Endothelial cell of umbilical vein (primary cell): ENCODE results near the gene LYRM7. TPM values are rescaled to one million over a fixed set of nuclear protein-coding genes. Genes with fewer than 3 reads are reported as not detected.

Source experiments
- BruUV-seq: library from RNA; stranded (reverse); fragments of 400-500 nt; replicated peaks from 2 replicates; lab custom pipeline; 2021; lab: Mats Ljungman, UMichigan
- CTCF ChIA-PET: fragments of 300-600, 350-600 bp; sonication (Branson Sonifier 250); formaldehyde crosslinking; loops from one replicate; lab custom pipeline; 2021; ENCODE audit warnings: antibody characterized with exemption, inconsistent platforms; lab: Charles Lee
- POLR2A ChIA-PET: fragments of 300-600, 350-600 bp; sonication (Branson Sonifier 250); formaldehyde crosslinking; loops from one replicate; lab custom pipeline; 2021; ENCODE audit warnings: antibody characterized with exemption, inconsistent platforms; lab: Charles Lee
- DNase-seq: peaks from one replicate; pipeline ENCODE4 v3.0.0-alpha.2; 2011; ENCODE audit warnings: low read depth, low spot score
- FAIRE-seq: peaks from 2 replicates; lab custom pipeline; 2011; peaks lifted over from hg19 to GRCh38; lab: Jason Lieb, UNC
- H2AFZ ChIP-seq: 2 replicates; pipeline ENCODE4 v1.6.0; 2012; ENCODE audit warnings: low read depth, low read length, control low read depth, inconsistent platforms
- H3K27ac ChIP-seq: 2 replicates; pipeline ENCODE4 v1.5.1; 2011; ENCODE audit warnings: low read depth, mild to moderate bottlenecking, control low read depth, low read length, moderate library complexity; ENCODE audit not compliant: insufficient read depth
- H3K27me3 ChIP-seq, 2 experiments: 2 replicates each; pipeline versions ENCODE4 v1.6.0 to v1.6.1; 2011; ENCODE audit warnings: low read length in 2 of 2, mixed read lengths in 1 of 2; ENCODE audit not compliant: control insufficient read depth in 2 of 2, insufficient read depth in 2 of 2
- H3K36me3 ChIP-seq, 2 experiments: 2 replicates in 1 of 2; 3 replicates in 1 of 2; pipeline ENCODE4 v1.5.1; 2011; ENCODE audit warnings: low read length in 2 of 2, mild to moderate bottlenecking in 1 of 2, moderate library complexity in 1 of 2; ENCODE audit not compliant: control insufficient read depth in 2 of 2, insufficient read depth in 2 of 2; ENCODE audit errors: extremely low read depth in 1 of 2
- H3K4me1 ChIP-seq: 3 replicates; pipeline ENCODE4 v1.5.1; 2011; ENCODE audit warnings: mild to moderate bottlenecking, low read length; ENCODE audit not compliant: control insufficient read depth, insufficient read depth; ENCODE audit errors: extremely low read depth
- H3K4me2 ChIP-seq: 2 replicates; pipeline ENCODE4 v1.6.1; 2011; ENCODE audit warnings: low read length, control low read depth, mixed read lengths; ENCODE audit not compliant: insufficient read depth
- H3K4me3 ChIP-seq, 3 experiments: fragments of 200-600 bp in 1 of 3; sonication (generic), shearing (Covaris generic) in 1 of 3; replicated peaks in 1 of 3; 2 replicates each; pipeline ENCODE4 v1.5.1; 2011 to 2016; ENCODE audit warnings: control low read depth in 3 of 3, low read length in 3 of 3, mild to moderate bottlenecking in 2 of 3, inconsistent platforms in 1 of 3, low read depth in 1 of 3, moderate library complexity in 1 of 3; ENCODE audit not compliant: insufficient read depth in 1 of 3
- H3K79me2 ChIP-seq: 2 replicates; pipeline ENCODE4 v1.6.0; 2012; ENCODE audit warnings: low read length, inconsistent platforms; ENCODE audit not compliant: control insufficient read depth, insufficient read depth
- H3K9ac ChIP-seq: replicated peaks from 2 replicates; pipeline ENCODE3; 2011; ENCODE audit warnings: low read length, control low read depth; ENCODE audit not compliant: insufficient read depth; ENCODE audit errors: extremely low read depth
- H3K9me1 ChIP-seq: replicated peaks from 3 replicates; pipeline ENCODE4 v1.6.0; 2011; ENCODE audit warnings: mild to moderate bottlenecking, low read length; ENCODE audit not compliant: control insufficient read depth, insufficient read depth; ENCODE audit errors: extremely low read depth
- H3K9me3 ChIP-seq: replicated peaks from 2 replicates; pipeline ENCODE4 v1.5.1; 2012; ENCODE audit warnings: low read length, inconsistent platforms; ENCODE audit not compliant: control insufficient read depth, insufficient read depth
- H4K20me1 ChIP-seq: replicated peaks from 2 replicates; pipeline ENCODE3; 2011; ENCODE audit warnings: mild to moderate bottlenecking, low read length; ENCODE audit not compliant: control insufficient read depth, insufficient read depth; ENCODE audit errors: extremely low read depth
- CTCF ChIP-seq, 2 donors: IDR thresholded peaks; 1 replicate in 1 of 2; 2 replicates in 1 of 2; pipeline ENCODE4 v1.5.1; 2011; ENCODE audit warnings: low read length in 2 of 2, mild to moderate bottlenecking in 2 of 2, moderate library complexity in 2 of 2, control low read depth in 1 of 2, inconsistent platforms in 1 of 2, low read depth in 1 of 2; ENCODE audit not compliant: insufficient read depth in 1 of 2; ENCODE audit errors: extremely low read depth in 1 of 2
- EZH2 ChIP-seq: IDR thresholded peaks from 2 replicates; pipeline ENCODE4 v1.6.1; 2012; ENCODE audit warnings: borderline replicate concordance, low read depth, mild to moderate bottlenecking, moderate library complexity, low read length, inconsistent platforms; ENCODE audit not compliant: severe bottlenecking
- FOS ChIP-seq: IDR thresholded peaks from 2 replicates; pipeline ENCODE4 v1.6.1; 2011; ENCODE audit warnings: mild to moderate bottlenecking, low read length, moderate library complexity, borderline replicate concordance; ENCODE audit not compliant: insufficient read depth
- GATA2 ChIP-seq: IDR thresholded peaks from 2 replicates; pipeline ENCODE4 v1.7.0; 2011; ENCODE audit warnings: low read depth, mild to moderate bottlenecking, moderate library complexity, mixed read lengths, low read length; ENCODE audit not compliant: insufficient read length, insufficient read depth
- JUN ChIP-seq: IDR thresholded peaks from 2 replicates; pipeline ENCODE4 v1.6.1; 2011; ENCODE audit warnings: borderline replicate concordance, low read depth; ENCODE audit not compliant: insufficient read length, insufficient read depth
- MAX ChIP-seq: IDR thresholded peaks from 2 replicates; pipeline ENCODE4 v1.6.1; 2011; ENCODE audit not compliant: insufficient read depth, insufficient read length
- MYC ChIP-seq: IDR thresholded peaks from one replicate; pipeline ENCODE4 v1.6.1; 2011; ENCODE audit warnings: mild to moderate bottlenecking, low read depth, low read length
- POLR2A ChIP-seq: IDR thresholded peaks from 2 replicates; pipeline ENCODE4 v1.6.1; 2012; ENCODE audit warnings: low read depth, mild to moderate bottlenecking, control low read depth, low read length
- POLR2AphosphoS5 ChIP-seq: IDR thresholded peaks from 2 replicates; pipeline ENCODE4 v1.6.1; 2012; ENCODE audit warnings: low read depth, mild to moderate bottlenecking, control low read depth, low read length, moderate library complexity; ENCODE audit not compliant: insufficient read depth
- dilution Hi-C: fragments of 300-500 bp; cut with MboI; formaldehyde crosslinking; loops from one replicate; pipeline ENCODE4 v1.15.0; 2019; ENCODE audit warnings: low sequenced_read_pairs; ENCODE audit not compliant: extremely low pct_ligation_motif_present
- intact Hi-C: fragments of 100-400 bp; cut with micrococcal nuclease; formaldehyde crosslinking; loops from one replicate; pipeline ENCODE4 v1.10.0; 2022
- polyA plus RNA-seq, 4 experiments: library from polyadenylated mRNA; depleted of rRNA in 3 of 4; stranded (reverse) in 3 of 4; unstranded in 1 of 4; fragments of >200 nt; gene quantifications; 2 replicates each; pipeline versions ENCODE4 v1.2.1 to v1.2.3, GENCODE V29; 2011 to 2012; ENCODE audit warnings: missing spikeins in 1 of 4
- total RNA-seq: library from RNA; stranded (reverse); gene quantifications from 2 replicates; pipeline ENCODE4 v1.2.3, GENCODE V29; 2021

LYRM7 gene
- total and polyA plus RNA-seq, 2 donors (not counting 3 experiments of a cell fraction or from before 2014, with no cell fraction given) = 0.88 to 7.5 TPM

GRCh38 chr5:131223751-131224386 is 53.1 kb downstream of the LYRM7 start:
- TF ChIP-seq EZH2 (no peak), POLR2AphosphoS5 (no peak), CTCF (IDR thresholded peaks at IDR 0.05; ENCODE audit: extremely low read depth in 1 of 2, insufficient read depth in 1 of 2, low read depth in 1 of 2, low read length in 2 of 2) (no peak), MAX (no peak), MYC (no peak), FOS (no peak), GATA2 (no peak), JUN (no peak), POLR2A (no peak)
- H2AFZ ChIP-seq = no peak overlapping the region
- BruUV-seq = no TSS peak
- ChIA-PET POLR2A (no interaction called here), CTCF (interaction anchor here (1.2 kb wide), 1 partner anchor 13 kb away, joined by 3 read pairs; no protein-coding TSS in a partner anchor)
- H3K36me3 ChIP-seq = no peaks in the 10 kb centered on the region
- no peaks in the 10 kb centered on the region for H3K4me1 ChIP-seq
- intact Hi-C loops (no loop called here), dilution Hi-C loops (no loop called here)
- no peak for DNase-seq
- H3K9me3 ChIP-seq = no peaks in the 10 kb centered on the region
- H3K9me1 ChIP-seq = no peaks in the 10 kb centered on the region
- H3K4me3 ChIP-seq = no peak overlapping the region
- H4K20me1 ChIP-seq = no peaks in the 10 kb centered on the region
- H3K4me2 ChIP-seq = no peak overlapping the region
- H3K27ac ChIP-seq = no peak overlapping the region
- H3K9ac ChIP-seq = no peak overlapping the region
- H3K27me3 ChIP-seq = no peaks in the 10 kb centered on the region
- H3K79me2 ChIP-seq = no peaks in the 10 kb centered on the region
- FAIRE-seq = no peak
